DMS 273 treated with DMSO at 0.1 percent for 48 hours (cell line): ENCODE results near the gene TNFRSF18.

Source experiments
- DNase-seq: peaks from one replicate; lab custom pipeline; 2025; lab: John Stamatoyannopoulos, UW

TNFRSF18 gene

GRCh38 chr1:1211541-1212441, 5.4 kb upstream of the TNFRSF18 start:
- DNase-seq = no peak

GRCh38 chr1:1210726-1211540, 4.5 kb upstream of the TNFRSF18 start:
- DNase-seq = no peak

GRCh38 chr1:1208713-1209433, 2.5 kb upstream of the TNFRSF18 start:
- no peak for DNase-seq

GRCh38 chr1:1207571-1207892, 1.1 kb upstream of the TNFRSF18 start:
- no peak for DNase-seq

GRCh38 chr1:1206966-1207531, 657 bp upstream of the TNFRSF18 start:
- no peak for DNase-seq

GRCh38 chr1:1205769-1206375, 520 bp downstream of the TNFRSF18 start:
- no peak for DNase-seq

- DNase-seq = no peak
These were observed 1.2 kb downstream of the TNFRSF18 start for GRCh38 chr1:1204998-1205768.

GRCh38 chr1:1204425-1204920, 1.9 kb downstream of the TNFRSF18 start:
- DNase-seq = no peak

GRCh38 chr1:1203561-1204424, 2.6 kb downstream of the TNFRSF18 start:
- DNase-seq = no peak

- no peak for DNase-seq
These were observed 3.4 kb downstream of the TNFRSF18 start for GRCh38 chr1:1202831-1203560.

- no peak for DNase-seq
These were observed 5.2 kb downstream of the TNFRSF18 start for GRCh38 chr1:1200876-1201810.

- no peak for DNase-seq
These were observed 6.2 kb downstream of the TNFRSF18 start for GRCh38 chr1:1199961-1200875.

GRCh38 chr1:1199141-1199960, 7.0 kb downstream of the TNFRSF18 start:
- no peak for DNase-seq

GRCh38 chr1:1198423-1199140, 7.8 kb downstream of the TNFRSF18 start:
- DNase-seq = no peak
